GM12864 (cell line): ENCODE data around the gene ACTL10.

Source experiments
- DNase-seq: peaks from one replicate; pipeline ENCODE4 v3.0.0-alpha.2; 2011; ENCODE audit warnings: low read depth
- H3K4me3 ChIP-seq: 2 replicates; pipeline ENCODE4 v1.5.1; 2011; ENCODE audit warnings: mild to moderate bottlenecking, low read depth, low read length, control low read depth
- TF ChIP-seq, protein P1 (sequence below): IDR thresholded peaks from 2 replicates; pipeline ENCODE4 v1.5.1; 2011; ENCODE audit warnings: low read depth, mild to moderate bottlenecking, moderate library complexity, low read length, control low read depth, inconsistent platforms; ENCODE audit errors: missing control alignments

Gene ACTL10

DNA sequence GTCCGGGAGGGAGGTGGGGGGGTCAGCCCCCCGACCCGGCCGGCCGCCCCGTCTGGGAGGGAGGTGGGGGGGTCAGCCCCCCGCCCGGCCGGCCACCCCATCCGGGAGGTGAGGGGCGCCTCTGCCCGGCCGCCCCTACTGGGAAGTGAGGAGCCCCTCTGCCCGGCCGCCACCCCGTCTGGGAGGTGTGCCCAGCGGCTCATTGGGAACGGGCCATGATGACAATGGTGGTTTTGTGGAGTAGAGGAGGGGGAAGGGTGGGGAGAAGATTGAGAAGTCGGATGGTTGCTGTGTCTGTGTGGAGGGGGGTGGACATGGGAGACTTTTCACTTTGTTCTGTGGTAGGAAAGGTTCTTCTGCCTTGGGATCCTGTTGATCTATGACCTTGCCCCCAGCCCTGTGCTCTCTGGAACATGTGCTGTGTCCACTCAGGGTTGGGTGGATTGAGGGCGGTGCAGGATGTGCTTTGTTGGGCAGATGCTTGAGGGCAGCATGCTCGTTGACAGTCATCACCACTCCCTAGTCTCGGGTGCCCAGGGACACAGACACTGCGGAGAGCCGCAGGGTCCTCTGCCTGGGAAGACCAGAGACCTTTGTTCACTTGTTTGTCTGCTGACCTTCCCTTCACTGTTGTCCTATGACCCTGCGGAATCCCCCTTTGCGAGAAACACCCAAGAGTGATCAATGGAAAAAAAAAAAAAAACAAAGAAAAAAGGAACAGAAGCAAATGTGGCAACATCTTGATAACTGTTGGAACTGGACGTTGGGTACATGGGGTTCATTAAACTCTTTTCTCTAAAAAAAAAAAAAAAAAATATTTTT, 35.1 kb downstream of the ACTL10 start:
- TF ChIP-seq, protein P1, sequence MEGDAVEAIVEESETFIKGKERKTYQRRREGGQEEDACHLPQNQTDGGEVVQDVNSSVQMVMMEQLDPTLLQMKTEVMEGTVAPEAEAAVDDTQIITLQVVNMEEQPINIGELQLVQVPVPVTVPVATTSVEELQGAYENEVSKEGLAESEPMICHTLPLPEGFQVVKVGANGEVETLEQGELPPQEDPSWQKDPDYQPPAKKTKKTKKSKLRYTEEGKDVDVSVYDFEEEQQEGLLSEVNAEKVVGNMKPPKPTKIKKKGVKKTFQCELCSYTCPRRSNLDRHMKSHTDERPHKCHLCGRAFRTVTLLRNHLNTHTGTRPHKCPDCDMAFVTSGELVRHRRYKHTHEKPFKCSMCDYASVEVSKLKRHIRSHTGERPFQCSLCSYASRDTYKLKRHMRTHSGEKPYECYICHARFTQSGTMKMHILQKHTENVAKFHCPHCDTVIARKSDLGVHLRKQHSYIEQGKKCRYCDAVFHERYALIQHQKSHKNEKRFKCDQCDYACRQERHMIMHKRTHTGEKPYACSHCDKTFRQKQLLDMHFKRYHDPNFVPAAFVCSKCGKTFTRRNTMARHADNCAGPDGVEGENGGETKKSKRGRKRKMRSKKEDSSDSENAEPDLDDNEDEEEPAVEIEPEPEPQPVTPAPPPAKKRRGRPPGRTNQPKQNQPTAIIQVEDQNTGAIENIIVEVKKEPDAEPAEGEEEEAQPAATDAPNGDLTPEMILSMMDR, result no peak
- H3K4me3 ChIP-seq, result no peak overlapping the region
- DNase-seq, result no peak

DNA sequence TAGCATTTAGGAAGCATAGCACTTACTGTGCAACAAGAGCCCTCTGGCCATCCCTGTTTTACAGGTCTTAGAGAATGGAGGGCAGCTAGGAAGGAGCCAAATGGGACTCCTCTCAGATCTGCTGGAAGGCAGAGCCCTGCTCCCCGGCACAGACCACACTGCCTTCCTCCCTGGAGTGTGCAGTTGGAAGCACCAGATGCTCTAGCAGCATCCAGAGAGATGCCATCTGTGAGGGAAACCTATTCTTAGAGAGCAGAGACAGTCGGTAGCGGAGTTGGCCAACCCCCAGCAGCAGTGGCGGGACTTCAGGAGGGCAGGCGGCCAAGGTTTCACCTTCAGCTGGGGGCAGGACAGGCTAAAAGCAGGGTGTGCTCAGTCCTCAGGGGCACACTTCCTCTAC, 36.1 kb downstream of the ACTL10 start:
- DNase-seq, result no peak
- H3K4me3 ChIP-seq, result no peak overlapping the region
- TF ChIP-seq, protein P1, result no peak

DNA sequence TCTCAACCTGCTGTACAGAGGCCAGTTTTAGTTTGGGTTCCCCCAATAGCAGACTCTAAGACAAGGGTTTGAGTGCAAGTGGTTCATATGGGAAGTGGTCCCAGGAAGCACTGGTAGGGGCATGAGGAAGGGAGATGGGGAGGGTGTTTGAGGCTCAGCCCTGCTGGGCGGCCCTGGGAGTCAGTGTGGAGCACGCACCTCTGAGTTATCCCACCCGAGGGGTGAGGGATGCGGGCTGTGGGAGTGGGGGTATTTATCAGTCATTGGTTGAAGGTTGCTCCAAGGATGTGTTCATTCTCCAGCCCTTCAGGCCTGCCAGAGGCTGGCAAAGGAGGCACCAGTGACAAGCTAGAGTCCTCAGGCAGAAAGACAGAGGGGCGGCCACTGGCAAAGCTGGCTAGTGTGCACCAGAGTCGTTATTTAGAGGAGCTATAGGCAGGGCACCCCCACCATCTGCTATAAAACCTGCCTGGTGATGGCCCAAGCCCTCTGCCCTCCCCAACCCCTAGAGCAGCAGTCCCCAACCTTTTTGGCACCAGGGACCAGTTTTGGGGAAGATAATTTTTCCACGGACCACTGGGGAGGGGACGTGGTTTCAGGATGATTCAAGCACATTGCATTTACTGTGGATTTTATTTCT, 36.9 kb downstream of the ACTL10 start:
- no peak overlapping the region for H3K4me3 ChIP-seq
- DNase-seq, result no peak
- TF ChIP-seq, protein P1, result no peak

DNA sequence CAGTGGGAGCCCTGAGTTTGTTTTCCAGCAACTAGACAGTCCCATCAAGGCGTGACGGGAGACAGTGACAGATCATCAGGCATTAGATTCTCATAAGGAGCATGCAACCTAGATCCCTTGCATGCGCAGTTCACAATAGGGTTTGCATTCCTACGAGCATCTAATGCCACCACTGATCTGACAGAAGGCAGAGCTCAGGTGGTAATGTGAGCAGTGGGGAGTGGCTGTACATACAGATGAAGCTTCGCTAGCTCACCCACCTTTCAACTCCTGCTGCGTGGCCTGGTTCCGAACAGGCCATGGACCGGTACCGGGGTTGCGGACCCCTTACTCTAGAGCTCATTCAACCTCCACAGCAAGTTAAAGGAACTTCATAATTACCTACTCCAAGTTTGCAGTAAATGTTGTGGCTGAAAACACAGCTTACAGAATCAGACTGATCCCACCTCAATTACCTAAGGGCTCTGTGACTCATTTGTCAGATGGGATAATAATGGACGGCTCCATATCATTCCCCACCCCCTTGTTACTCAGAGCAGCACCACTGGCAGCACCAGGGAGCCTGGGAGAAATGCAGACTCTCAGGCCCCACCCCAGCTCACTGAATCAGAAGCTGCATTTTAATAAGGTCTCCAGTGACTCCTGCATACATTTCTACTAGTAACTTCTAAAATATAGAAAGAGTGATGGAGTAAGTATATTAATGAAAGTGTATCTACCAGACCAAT, 37.6 kb downstream of the ACTL10 start:
- DNase-seq, result no peak
- TF ChIP-seq, protein P1, result no peak
- no peak overlapping the region for H3K4me3 ChIP-seq

DNA sequence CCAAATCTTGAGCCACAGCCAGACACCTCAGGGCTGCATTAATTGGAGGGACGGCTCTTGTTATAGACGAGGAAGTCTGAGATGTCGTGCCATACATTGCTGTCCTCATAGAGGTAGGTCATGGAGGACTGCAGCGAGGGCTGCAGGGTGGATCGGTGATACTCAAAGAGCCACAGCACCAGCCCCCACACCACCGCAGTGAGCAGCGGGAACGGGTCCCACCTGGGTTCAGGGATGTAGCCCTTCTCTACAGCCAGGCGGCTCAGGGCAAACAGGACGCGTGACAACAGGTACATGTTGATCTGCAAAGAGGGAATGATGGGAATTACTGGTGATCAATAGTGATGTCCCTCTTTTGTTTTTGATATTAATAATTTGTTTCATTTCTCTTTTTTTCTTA, 40.9 kb downstream of the ACTL10 start:
- H3K4me3 ChIP-seq, result no peak overlapping the region
- DNase-seq, result no peak
- TF ChIP-seq, protein P1, result no peak

DNA sequence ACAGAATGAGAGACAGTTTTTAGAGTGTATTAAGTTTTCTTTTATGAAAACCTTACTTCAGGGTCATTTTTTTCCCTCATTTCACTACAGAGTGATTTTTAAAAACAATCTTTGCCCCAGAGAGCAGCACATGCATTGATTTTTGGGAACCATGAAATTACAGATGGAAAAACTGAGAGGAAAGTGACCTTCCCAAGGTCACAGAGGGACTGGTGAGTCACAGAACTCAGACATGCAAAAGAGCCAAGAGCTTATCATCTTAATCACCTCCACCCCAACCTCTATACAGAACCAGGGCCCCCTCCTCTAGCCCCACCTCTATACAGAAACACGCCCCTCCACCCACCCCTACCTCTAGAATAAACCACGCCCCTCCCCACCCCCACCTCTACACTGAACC, 42.7 kb downstream of the ACTL10 start:
- DNase-seq, result no peak
- no peak overlapping the region for H3K4me3 ChIP-seq
- TF ChIP-seq, protein P1, result no peak
